Esophagus mucosa (tissue), 1 donor: ENCODE results near the gene NPM3. TPM values are rescaled to one million over a fixed set of nuclear protein-coding genes. Genes with fewer than 3 reads are reported as not detected.

Source experiments
- ATAC-seq: fragments of 200-7000 bp; cut with Tn5 transposase; one replicate; pipeline ENCODE4 v1.9.1; 2020
- total RNA-seq: library from RNA; stranded (reverse); gene quantifications from one replicate; pipeline ENCODE4 v1.2.4, GENCODE V29; 2023
- donor health status: DM: yes; HTN: yes; CAD: no.

The NPM3 gene
- total RNA-seq, 1 donor from 2014 or later, result 70.2 TPM

- no peak for ATAC-seq
Measured at GRCh38 chr10:101758858-101759257, 24.4 kb downstream of the NPM3 start.

DNA sequence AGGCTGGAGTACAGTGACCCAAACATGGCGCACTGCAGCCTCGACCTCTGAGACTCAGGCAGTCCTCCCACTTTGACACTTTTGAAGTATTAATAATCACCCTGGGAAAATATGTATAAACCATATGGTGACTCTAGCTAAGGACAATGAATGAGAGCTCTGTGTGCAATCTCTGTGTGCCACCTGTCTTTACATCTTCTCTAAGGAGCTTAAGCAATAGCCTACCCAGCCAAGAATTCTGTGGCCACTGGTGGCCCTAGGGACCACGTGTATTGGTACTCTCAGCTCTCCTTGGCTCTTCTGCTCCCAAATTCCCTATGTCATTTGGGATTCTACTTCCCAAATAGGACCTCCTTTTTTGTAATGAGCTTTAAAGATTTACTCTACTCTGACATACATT, 31.0 kb downstream of the NPM3 start:
- no peak for ATAC-seq

DNA sequence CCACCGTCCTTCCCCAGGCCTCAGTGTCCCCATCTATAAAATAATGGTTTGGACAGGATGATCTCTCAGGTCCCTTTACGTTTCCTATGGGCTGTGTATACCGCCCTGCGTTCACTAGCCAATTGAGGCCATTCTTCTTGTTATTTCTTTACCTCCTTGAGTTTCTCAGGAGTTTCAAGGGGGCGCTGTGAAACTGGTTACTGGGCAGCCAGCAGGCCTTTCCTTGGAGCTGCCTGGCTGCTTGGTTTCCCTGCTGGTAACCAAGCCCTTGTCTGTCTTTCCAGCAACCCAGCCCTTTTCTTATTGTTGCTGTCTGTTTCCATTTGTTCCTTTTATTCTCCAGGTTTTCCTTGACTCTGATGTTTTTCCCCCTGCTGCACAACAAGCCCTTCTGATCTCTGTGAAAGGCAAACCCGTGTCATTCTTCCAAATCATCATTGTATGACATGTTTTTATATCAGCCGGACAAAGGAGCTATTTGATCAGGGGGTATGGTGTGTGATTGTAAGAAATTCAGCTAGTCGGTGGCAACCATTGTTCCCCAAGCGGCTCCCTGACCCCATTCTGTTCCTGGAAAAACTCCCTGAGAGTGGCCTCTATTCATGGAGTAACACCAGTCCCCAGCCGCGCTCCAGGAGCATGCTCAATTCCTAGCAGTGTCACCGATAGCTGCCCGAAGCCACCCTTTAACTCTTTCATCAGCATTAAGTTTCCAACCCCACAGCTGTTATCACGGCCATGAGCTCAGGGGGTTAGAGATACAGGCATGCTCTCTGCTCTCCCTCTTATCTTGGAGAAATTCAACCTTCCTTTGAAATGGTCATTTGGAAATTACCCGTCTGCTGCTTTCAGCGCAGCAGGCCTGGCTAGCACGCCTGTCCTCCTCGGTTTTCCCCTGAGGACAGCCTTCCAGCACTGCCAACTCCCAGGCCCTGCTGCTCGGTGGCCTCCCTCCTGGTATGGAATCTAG, 33.9 kb downstream of the NPM3 start:
- no peak for ATAC-seq

- ATAC-seq, result no peak
Measured at GRCh38 chr10:101748496-101748895, 34.8 kb downstream of the NPM3 start.

GRCh38 chr10:101745074-101745696, 38.1 kb downstream of the NPM3 start:
- no peak for ATAC-seq

DNA sequence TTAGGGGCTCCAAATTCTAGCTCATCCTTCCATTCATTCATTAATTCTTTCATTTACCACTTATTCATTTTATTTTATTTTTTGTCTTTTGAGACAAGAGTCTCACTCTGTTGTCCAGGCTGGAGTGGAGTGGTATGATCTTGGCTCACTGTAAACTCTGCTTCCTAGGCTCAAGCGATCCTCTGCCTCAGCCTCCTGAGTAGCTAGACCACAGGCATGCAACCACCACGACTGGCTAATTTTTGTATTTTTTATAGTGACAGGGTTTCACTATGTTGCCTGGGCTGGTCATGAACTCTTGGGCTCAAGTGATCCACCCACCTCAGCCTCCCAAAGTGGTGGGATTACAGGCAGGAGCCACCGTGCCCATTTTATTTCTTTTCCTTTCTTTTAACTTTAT, 39.0 kb downstream of the NPM3 start:
- ATAC-seq, result no peak

- ATAC-seq, result no peak
Measured at GRCh38 chr10:101741938-101742337, 41.3 kb downstream of the NPM3 start.

GRCh38 chr10:101736666-101737065, 46.6 kb downstream of the NPM3 start:
- ATAC-seq, result no peak

DNA sequence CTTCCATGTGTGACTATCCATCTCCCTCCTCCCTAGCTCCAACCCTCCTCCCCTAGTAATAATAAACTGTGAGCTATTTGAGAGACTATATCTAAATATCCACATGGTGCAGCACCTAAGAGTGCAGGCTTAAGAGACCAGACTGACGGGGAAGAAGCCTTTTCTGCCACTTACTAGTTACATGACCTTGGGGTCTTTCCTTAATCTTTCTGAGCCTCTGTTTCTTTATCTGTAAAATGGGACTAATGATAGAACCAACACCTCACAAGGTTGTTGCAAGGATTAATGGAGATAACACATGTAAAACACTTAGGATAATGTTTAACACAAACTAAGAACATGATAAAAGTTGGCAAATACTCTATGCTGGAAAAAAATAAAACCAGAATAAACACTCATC, 51.1 kb downstream of the NPM3 start:
- ATAC-seq, result no peak

Other genes with a start within 250 kb of the NPM3 start
- gene POLL, start 195.2 kb downstream of the NPM3 start, total RNA-seq, result 13.5 TPM
- 19.0 TPM for gene DPCD, start 195.1 kb downstream of the NPM3 start, total RNA-seq
- 37.1 TPM for gene FBXW4, start 88.3 kb downstream of the NPM3 start, total RNA-seq
- not detected for gene FGF8, start 7.3 kb downstream of the NPM3 start, total RNA-seq
- 54.4 TPM for gene OGA, start 35.0 kb upstream of the NPM3 start, total RNA-seq
- gene KCNIP2, start 60.4 kb upstream of the NPM3 start, total RNA-seq, result 0.84 TPM